T-cell (primary cell): ENCODE measurements around the gene RHOD. TPM values are rescaled to one million over a fixed set of nuclear protein-coding genes. Genes with fewer than 3 reads are reported as not detected.

Experiments
- ATAC-seq, 4 experiments: fragments of 200-7000 bp in 3 of 4; fragments of 150-1000 bp in 1 of 4; cut with Tn5 transposase; replicated peaks in 1 of 4; 1 replicate in 3 of 4; 2 replicates in 1 of 4; pipeline ENCODE4 v1.10.0; 2021; ENCODE audit warnings: moderate library complexity in 3 of 4, mild to moderate bottlenecking in 2 of 4, moderate number of reproducible peaks in 1 of 4
- CTCF ChIA-PET, 2 donors: fragments of 300-600 bp; sonication (Branson Sonifier 250); formaldehyde crosslinking; loops; one replicate each; lab custom pipeline; 2022; ENCODE audit warnings: antibody characterized with exemption in 2 of 2; lab: Charles Lee
- POLR2A ChIA-PET, 2 donors: fragments of 300-600 bp; sonication (Branson Sonifier 250); formaldehyde crosslinking; loops; one replicate each; lab custom pipeline; 2022; ENCODE audit warnings: antibody characterized with exemption in 2 of 2; lab: Charles Lee
- DNase-seq, 35 experiments: peaks; one replicate each; pipeline versions ENCODE4 v3.0.0 to v3.0.0-alpha.2; 2013 to 2023
- H3K27ac ChIP-seq: one replicate; pipeline ENCODE4 v1.5.1; 2013; ENCODE audit warnings: low read length
- H3K27me3 ChIP-seq, 2 experiments: replicated peaks in 1 of 2; 1 replicate in 1 of 2; 2 replicates in 1 of 2; pipeline versions ENCODE4 v1.6.1 to v1.7.0; 2013; ENCODE audit warnings: low read length in 1 of 2, mixed read lengths in 1 of 2; ENCODE audit not compliant: control insufficient read depth in 2 of 2, insufficient read depth in 2 of 2; ENCODE audit errors: extremely low read depth in 1 of 2
- H3K36me3 ChIP-seq, 2 donors: 1 replicate in 1 of 2; 2 replicates in 1 of 2; pipeline versions ENCODE4 v1.6.1 to v1.7.0; 2013; ENCODE audit warnings: low read length in 1 of 2; ENCODE audit not compliant: control insufficient read depth in 2 of 2, insufficient read depth in 1 of 2; ENCODE audit errors: extremely low read depth in 1 of 2
- H3K4me1 ChIP-seq, 2 experiments: 1 replicate in 1 of 2; 2 replicates in 1 of 2; pipeline versions ENCODE4 v1.6.1 to v1.7.0; 2013; ENCODE audit warnings: low read length in 2 of 2, mixed read lengths in 1 of 2; ENCODE audit not compliant: insufficient read depth in 2 of 2, control insufficient read depth in 1 of 2; ENCODE audit errors: extremely low read depth in 1 of 2
- H3K4me3 ChIP-seq, 2 donors: 1 replicate in 1 of 2; 2 replicates in 1 of 2; pipeline versions ENCODE4 v1.5.1 to v1.7.0; 2013; ENCODE audit warnings: mild to moderate bottlenecking in 2 of 2, low read length in 1 of 2, moderate library complexity in 1 of 2; ENCODE audit not compliant: control insufficient read depth in 1 of 2; ENCODE audit errors: extremely low read depth in 1 of 2
- H3K9me3 ChIP-seq: 2 replicates; pipeline ENCODE4 v1.7.0; 2013
- H3K27ac Mint-ChIP-seq, 2 donors: one replicate each; pipeline ENCODE4 v1.8.0; 2020 to 2021; ENCODE audit warnings: mild to moderate bottlenecking in 2 of 2, mixed read lengths in 2 of 2
- H3K27me3 Mint-ChIP-seq, 2 donors: one replicate each; pipeline ENCODE4 v1.8.0; 2021 to 2022; ENCODE audit warnings: mixed read lengths in 2 of 2
- H3K36me3 Mint-ChIP-seq: one replicate; pipeline ENCODE4 v1.8.0; 2021; ENCODE audit warnings: mixed read lengths
- H3K4me1 Mint-ChIP-seq, 3 donors: one replicate each; pipeline ENCODE4 v1.8.0; 2020 to 2022; ENCODE audit warnings: mixed read lengths in 3 of 3, mild to moderate bottlenecking in 1 of 3
- H3K4me3 Mint-ChIP-seq, 3 donors: one replicate each; pipeline ENCODE4 v1.8.0; 2020 to 2022; ENCODE audit warnings: mild to moderate bottlenecking in 3 of 3, mixed read lengths in 3 of 3, moderate library complexity in 3 of 3
- H3K9me3 Mint-ChIP-seq, 3 donors: one replicate each; pipeline ENCODE4 v1.8.0; 2020 to 2022; ENCODE audit warnings: mixed read lengths in 3 of 3
- WGBS: methylation state at CpG from one replicate; pipeline ENCODE4 v1.1.5; 2013; ENCODE audit warnings: missing lambda C conversion rate; ENCODE audit not compliant: insufficient coverage; 5-methylcytosine and 5-hydroxymethylcytosine counted together
- total RNA-seq, 35 experiments: library from RNA in 6 of 35; stranded (reverse) in 6 of 35; fragments of 120-200 nt in 1 of 35; gene quantifications; one replicate each; pipeline versions ENCODE4 v1.2.1 to v1.2.4 and lab custom pipeline; 2013 to 2026

Gene RHOD
- total RNA-seq (under 1 TPM in 3 of 5 donors, not detected in 2; 0.59 to 0.88 (median 0.66) TPM), total RNA-seq (lab: John Stamatoyannopoulos, UW) (0 to 1.1 (median 0.22) reads per million in 29 experiments)
- total RNA-seq (2013), result 0.20 TPM

GRCh38 chr11:67056267-67057204 is at the start of gene RHOD:
Gene RHOD, plus strand, starts transcription at chr11:67056847. Its CDS starts 56 bp downstream, at chr11:67056903.
- Histone ChIP-seq H3K27me3 (peaks cover 0 to 60% of the 10 kb centered on the region in 2 experiments), H3K9me3 (no peaks in the 10 kb centered on the region), H3K36me3 (no peaks in the 10 kb centered on the region), H3K27ac (no peak within 1 kb of the TSS), H3K4me1 (peaks cover 3 to 20% of the 10 kb centered on the region in 2 experiments), H3K4me3 (peak within 1 kb of the TSS; percentile 7 to 26)
- H3K9me3 Mint-ChIP-seq, result no peaks in the 10 kb centered on the region
- 14% methylated on average over 64 of the region's 72 CpGs for WGBS
- H3K27ac Mint-ChIP-seq, result no peak within 1 kb of the TSS
- peaks cover 6 to 16% (median 13%) of the 10 kb centered on the region in 3 donors for H3K4me1 Mint-ChIP-seq
- H3K27me3 Mint-ChIP-seq, result peaks cover 4 to 5% of the 10 kb centered on the region in 2 donors
- peak; percentile 65 to 81 (median 77) for ATAC-seq
- CTCF ChIA-PET, result no interaction called here
- no peaks in the 10 kb centered on the region for H3K36me3 Mint-ChIP-seq
- DNase-seq, result peak in 21 of 35 experiments; percentile 5 to 51 (median 21)
- H3K4me3 Mint-ChIP-seq, result peak within 1 kb of the TSS; percentile 47 to 66 (median 65)
- POLR2A ChIA-PET, result no interaction called here

DNA sequence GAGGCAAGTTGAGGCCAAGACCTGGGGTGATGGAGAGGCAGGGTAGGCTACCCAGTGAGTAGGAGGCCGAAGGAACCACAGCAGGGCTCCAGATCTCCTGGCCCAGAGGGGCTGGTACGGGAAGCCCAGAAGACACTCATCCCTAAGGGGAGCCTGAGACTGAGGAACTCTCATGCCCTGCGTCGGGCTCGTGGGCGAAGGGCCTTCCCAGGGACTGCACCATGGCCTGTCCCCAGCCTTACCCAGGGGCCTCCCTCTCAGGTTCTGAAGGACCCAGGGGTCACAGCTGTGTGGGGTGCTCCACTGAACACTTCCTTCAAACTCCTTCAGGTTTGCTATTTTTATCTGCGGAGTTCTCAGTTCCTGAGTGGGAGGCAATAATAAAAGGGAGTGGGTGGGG is 49.5 kb upstream of the RHOD start:
- no peaks in the 10 kb centered on the region for H3K36me3 Mint-ChIP-seq
- H3K36me3 ChIP-seq, result no peaks in the 10 kb centered on the region
- no peaks in the 10 kb centered on the region for H3K9me3 Mint-ChIP-seq
- no peak overlapping the region for H3K27ac ChIP-seq
- no peaks in the 10 kb centered on the region for H3K4me1 ChIP-seq
- WGBS, result 90% methylated on average over 2 of the region's 7 CpGs
- DNase-seq, result no peak
- H3K4me3 ChIP-seq, result no peak overlapping the region
- peaks cover 2 to 10% (median 4%) of the 10 kb centered on the region in 3 donors for H3K4me1 Mint-ChIP-seq
- H3K4me3 Mint-ChIP-seq, result no peak overlapping the region
- H3K27me3 ChIP-seq, result peaks cover 0 to 10% of the 10 kb centered on the region in 2 experiments
- peaks cover 0 to 4% of the 10 kb centered on the region in 2 donors for H3K27me3 Mint-ChIP-seq
- CTCF ChIA-PET, result interaction anchor here in 1 of 2 donors (1.0 kb wide), 1 partner anchor 16 kb away, joined by 3 read pairs; no protein-coding TSS in a partner anchor
- H3K27ac Mint-ChIP-seq, result no peak overlapping the region
- no peaks in the 10 kb centered on the region for H3K9me3 ChIP-seq
- POLR2A ChIA-PET, result interaction anchor here in 1 of 2 donors (0.5 kb wide), 1 partner anchor 366 kb away, joined by 6 read pairs; the partner anchor contains the start of gene CLCF1
- no peak for ATAC-seq

- Histone ChIP-seq H3K27me3 (peaks cover 0 to 19% of the 10 kb centered on the region in 2 experiments), H3K9me3 (no peaks in the 10 kb centered on the region), H3K36me3 (no peaks in the 10 kb centered on the region), H3K4me1 (no peaks in the 10 kb centered on the region), H3K27ac (no peak overlapping the region), H3K4me3 (no peak overlapping the region)
- H3K4me3 Mint-ChIP-seq, result no peak overlapping the region
- peaks cover 2 to 10% (median 4%) of the 10 kb centered on the region in 3 donors for H3K4me1 Mint-ChIP-seq
- WGBS, result 81% methylated on average over 4 of the region's 7 CpGs
- no peaks in the 10 kb centered on the region for H3K9me3 Mint-ChIP-seq
- no peaks in the 10 kb centered on the region for H3K36me3 Mint-ChIP-seq
- no peak for DNase-seq
- peaks cover 8 to 11% of the 10 kb centered on the region in 2 donors for H3K27me3 Mint-ChIP-seq
- ATAC-seq, result no peak
- ChIA-PET CTCF (interaction anchor here in 1 of 2 donors (0.6 kb wide), 1 partner anchor 310 kb away, joined by 3 read pairs; no protein-coding TSS in a partner anchor), POLR2A (no interaction called here)
- no peak overlapping the region for H3K27ac Mint-ChIP-seq
Measured at GRCh38 chr11:67010296-67010905, 46.2 kb upstream of the RHOD start.

GRCh38 chr11:67013511-67014045 is 43.1 kb upstream of the RHOD start:
- no peak overlapping the region for H3K4me3 Mint-ChIP-seq

DNA sequence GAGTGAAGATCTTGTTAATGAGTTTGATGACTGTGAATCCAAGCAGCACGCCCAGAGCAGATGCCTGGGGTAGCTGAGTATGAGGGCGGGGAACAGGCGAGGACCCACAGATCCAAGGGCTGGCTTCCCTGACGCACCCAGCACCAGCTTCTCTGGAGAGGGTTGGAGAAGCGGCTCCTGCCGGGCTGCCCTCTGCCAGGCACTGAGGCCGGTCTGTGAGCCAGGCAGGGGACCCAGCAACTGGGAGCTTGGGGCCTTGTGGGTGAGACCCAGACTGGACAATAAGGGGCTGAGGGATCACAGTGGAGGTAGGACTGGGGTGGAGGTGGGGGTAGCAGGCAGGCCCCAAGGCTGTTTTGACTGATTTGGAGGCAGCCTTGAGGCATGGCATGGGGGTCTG is 42.3 kb upstream of the RHOD start:
- no peaks in the 10 kb centered on the region for H3K9me3 ChIP-seq
- H3K36me3 ChIP-seq, result no peaks in the 10 kb centered on the region
- POLR2A ChIA-PET, result interaction anchor here in 1 of 2 donors (0.7 kb wide), 1 partner anchor 355 kb away, joined by 3 read pairs; no protein-coding TSS in a partner anchor
- H3K4me1 ChIP-seq, result no peaks in the 10 kb centered on the region
- 92% methylated on average over 7 of the region's 7 CpGs for WGBS
- ATAC-seq (no peak), DNase-seq (no peak)
- no peak overlapping the region for H3K27ac Mint-ChIP-seq
- H3K4me3 Mint-ChIP-seq, result no peak overlapping the region
- H3K27me3 Mint-ChIP-seq, result peaks cover 14 to 20% of the 10 kb centered on the region in 2 donors
- no peaks in the 10 kb centered on the region for H3K4me1 Mint-ChIP-seq
- CTCF ChIA-PET, result no interaction called here
- peaks cover 5 to 31% of the 10 kb centered on the region in 2 experiments for H3K27me3 ChIP-seq
- peaks cover 0 to 3% (median 0%) of the 10 kb centered on the region in 3 donors for H3K9me3 Mint-ChIP-seq
- no peak overlapping the region for H3K4me3 ChIP-seq
- no peaks in the 10 kb centered on the region for H3K36me3 Mint-ChIP-seq
- H3K27ac ChIP-seq, result no peak overlapping the region

More at GRCh38 chr11:67013511-67014045, 43.1 kb upstream of the RHOD start:
- WGBS, result 90% methylated on average over 9 of the region's 11 CpGs
- Mint-ChIP-seq H3K4me1 (no peaks in the 10 kb centered on the region), H3K36me3 (no peaks in the 10 kb centered on the region), H3K27ac (no peak overlapping the region), H3K9me3 (no peaks in the 10 kb centered on the region), H3K27me3 (peaks cover 14 to 20% of the 10 kb centered on the region in 2 donors)
- H3K9me3 ChIP-seq, result no peaks in the 10 kb centered on the region
- H3K36me3 ChIP-seq, result no peaks in the 10 kb centered on the region
- peaks cover 5 to 31% of the 10 kb centered on the region in 2 experiments for H3K27me3 ChIP-seq
- H3K4me3 ChIP-seq, result no peak overlapping the region
- H3K27ac ChIP-seq, result no peak overlapping the region
- H3K4me1 ChIP-seq, result no peaks in the 10 kb centered on the region
- POLR2A ChIA-PET, result no interaction called here
- ATAC-seq (no peak), DNase-seq (no peak)
- CTCF ChIA-PET, result no interaction called here

GRCh38 chr11:67015048-67015447 is 41.6 kb upstream of the RHOD start:
- H3K27me3 ChIP-seq, result peaks cover 5 to 36% of the 10 kb centered on the region in 2 experiments
- no peaks in the 10 kb centered on the region for H3K4me1 ChIP-seq
- DNase-seq, result no peak
- WGBS, result 89% methylated on average over 4 of the region's 8 CpGs
- H3K4me3 ChIP-seq, result no peak overlapping the region
- POLR2A ChIA-PET, result no interaction called here
- peaks cover 0 to 3% (median 0%) of the 10 kb centered on the region in 3 donors for H3K9me3 Mint-ChIP-seq
- no peak overlapping the region for H3K27ac Mint-ChIP-seq
- no peaks in the 10 kb centered on the region for H3K4me1 Mint-ChIP-seq
- H3K27me3 Mint-ChIP-seq, result peaks cover 9 to 22% of the 10 kb centered on the region in 2 donors
- H3K36me3 Mint-ChIP-seq, result no peaks in the 10 kb centered on the region
- ATAC-seq, result no peak
- no peaks in the 10 kb centered on the region for H3K9me3 ChIP-seq
- H3K36me3 ChIP-seq, result no peaks in the 10 kb centered on the region
- no peak overlapping the region for H3K27ac ChIP-seq
- CTCF ChIA-PET, result no interaction called here
- no peak overlapping the region for H3K4me3 Mint-ChIP-seq
